ENCODE data around the gene CAT. TPM values are rescaled to one million over a fixed set of nuclear protein-coding genes. Genes with fewer than 3 reads are reported as not detected.

CAT gene
- polyA plus RNA-seq, 1 donor = 120 TPM

GRCh38 chr11:34507610-34508009 lies 68.9 kb downstream of the CAT start:
- no peak overlapping the region for H3K4me3 ChIP-seq (ENCODE audit: low read length)
- no peak for DNase-seq
- WGBS (ENCODE audit: insufficient coverage, low lambda C conversion rate) = 86% methylated on average over 2 of the region's 5 CpGs

GRCh38 chr11:34508524-34508923 lies 69.8 kb downstream of the CAT start:
- no peak overlapping the region for H3K4me3 ChIP-seq (ENCODE audit: low read length)
- DNase-seq = no peak
- no peak overlapping the region for H3K27ac ChIP-seq (ENCODE audit: low read length)
- WGBS (ENCODE audit: insufficient coverage, low lambda C conversion rate) = no CpG with 5 or more reads among the region's 2 CpGs
- no peaks in the 10 kb centered on the region for H3K9me3 ChIP-seq (ENCODE audit: control insufficient read depth, low read depth, low read length)
- H3K36me3 ChIP-seq (ENCODE audit: control insufficient read depth, insufficient read depth, low read length) = no peaks in the 10 kb centered on the region
- H3K27me3 ChIP-seq (ENCODE audit: control insufficient read depth, insufficient read depth, low read length) = no peaks in the 10 kb centered on the region
- H3K4me1 ChIP-seq (ENCODE audit: control insufficient read depth, insufficient read depth, low read length) = peaks cover 5% of the 10 kb centered on the region

More at GRCh38 chr11:34507610-34508009, 68.9 kb downstream of the CAT start:
- Histone ChIP-seq H3K27me3 (ENCODE audit: control insufficient read depth, insufficient read depth, low read length) (no peaks in the 10 kb centered on the region), H3K4me1 (ENCODE audit: control insufficient read depth, insufficient read depth, low read length) (peaks cover 5% of the 10 kb centered on the region), H3K9me3 (ENCODE audit: control insufficient read depth, low read depth, low read length) (no peaks in the 10 kb centered on the region), H3K36me3 (ENCODE audit: control insufficient read depth, insufficient read depth, low read length) (no peaks in the 10 kb centered on the region), H3K27ac (ENCODE audit: low read length) (no peak overlapping the region)

GRCh38 chr11:34509336-34509876 lies 70.7 kb downstream of the CAT start:
- no peak for DNase-seq
- H3K27ac ChIP-seq (ENCODE audit: low read length) = no peak overlapping the region
- H3K27me3 ChIP-seq (ENCODE audit: control insufficient read depth, insufficient read depth, low read length) = no peaks in the 10 kb centered on the region
- no peaks in the 10 kb centered on the region for H3K36me3 ChIP-seq (ENCODE audit: control insufficient read depth, insufficient read depth, low read length)
- WGBS (ENCODE audit: insufficient coverage, low lambda C conversion rate) = 71% methylated on average over 1 of the region's 5 CpGs
- H3K4me3 ChIP-seq (ENCODE audit: low read length) = no peak overlapping the region
- peaks cover 4% of the 10 kb centered on the region for H3K4me1 ChIP-seq (ENCODE audit: control insufficient read depth, insufficient read depth, low read length)
- no peaks in the 10 kb centered on the region for H3K9me3 ChIP-seq (ENCODE audit: control insufficient read depth, low read depth, low read length)

- no peaks in the 10 kb centered on the region for H3K9me3 ChIP-seq (ENCODE audit: control insufficient read depth, low read depth, low read length)
- H3K4me1 ChIP-seq (ENCODE audit: control insufficient read depth, insufficient read depth, low read length) = no peaks in the 10 kb centered on the region
- no peak for DNase-seq
- H3K4me3 ChIP-seq (ENCODE audit: low read length) = no peak overlapping the region
- no peaks in the 10 kb centered on the region for H3K27me3 ChIP-seq (ENCODE audit: control insufficient read depth, insufficient read depth, low read length)
- no peak overlapping the region for H3K27ac ChIP-seq (ENCODE audit: low read length)
- no peaks in the 10 kb centered on the region for H3K36me3 ChIP-seq (ENCODE audit: control insufficient read depth, insufficient read depth, low read length)
Measured at GRCh38 chr11:34510218-34510617, 71.5 kb downstream of the CAT start.

- H3K27me3 ChIP-seq (ENCODE audit: control insufficient read depth, insufficient read depth, low read length) = no peaks in the 10 kb centered on the region
- H3K9me3 ChIP-seq (ENCODE audit: control insufficient read depth, low read depth, low read length) = no peaks in the 10 kb centered on the region
- H3K4me3 ChIP-seq (ENCODE audit: low read length) = no peak overlapping the region
- WGBS (ENCODE audit: insufficient coverage, low lambda C conversion rate) = no CpG with 5 or more reads among the region's 2 CpGs
- no peak overlapping the region for H3K27ac ChIP-seq (ENCODE audit: low read length)
- H3K36me3 ChIP-seq (ENCODE audit: control insufficient read depth, insufficient read depth, low read length) = no peaks in the 10 kb centered on the region
- no peak for DNase-seq
- H3K4me1 ChIP-seq (ENCODE audit: control insufficient read depth, insufficient read depth, low read length) = no peaks in the 10 kb centered on the region
Measured at GRCh38 chr11:34510673-34511072, 71.9 kb downstream of the CAT start.

- WGBS (ENCODE audit: insufficient coverage, low lambda C conversion rate) = no CpG with 5 or more reads among the region's 24 CpGs
- H3K27ac ChIP-seq (ENCODE audit: low read length) = no peak overlapping the region
- H3K36me3 ChIP-seq (ENCODE audit: control insufficient read depth, insufficient read depth, low read length) = no peaks in the 10 kb centered on the region
- H3K9me3 ChIP-seq (ENCODE audit: control insufficient read depth, low read depth, low read length) = no peaks in the 10 kb centered on the region
- no peak overlapping the region for H3K4me3 ChIP-seq (ENCODE audit: low read length)
- H3K4me1 ChIP-seq (ENCODE audit: control insufficient read depth, insufficient read depth, low read length) = no peaks in the 10 kb centered on the region
- no peaks in the 10 kb centered on the region for H3K27me3 ChIP-seq (ENCODE audit: control insufficient read depth, insufficient read depth, low read length)
- DNase-seq = peak; percentile 17 to 30
Measured at GRCh38 chr11:34512840-34513681, 74.3 kb downstream of the CAT start.

- no peak for DNase-seq
- Histone ChIP-seq H3K36me3 (ENCODE audit: control insufficient read depth, insufficient read depth, low read length) (no peaks in the 10 kb centered on the region), H3K27ac (ENCODE audit: low read length) (no peak within 1 kb of the TSS), H3K27me3 (ENCODE audit: control insufficient read depth, insufficient read depth, low read length) (no peaks in the 10 kb centered on the region), H3K9me3 (ENCODE audit: control insufficient read depth, low read depth, low read length) (no peaks in the 10 kb centered on the region), H3K4me3 (ENCODE audit: low read length) (no peak within 1 kb of the TSS), H3K4me1 (ENCODE audit: control insufficient read depth, insufficient read depth, low read length) (no peaks in the 10 kb centered on the region)
- no CpG with 5 or more reads among the region's 17 CpGs for WGBS (ENCODE audit: insufficient coverage, low lambda C conversion rate)
Measured at GRCh38 chr11:34513682-34514449, 75.1 kb downstream of the CAT start, which contains the start of gene ELF5. ELF5 (minus strand) TSS chr11:34513794; CDS start chr11:34505749, 8,045 bp downstream.

- WGBS (ENCODE audit: insufficient coverage, low lambda C conversion rate) = 80% methylated on average over 1 of the region's 7 CpGs
- H3K9me3 ChIP-seq (ENCODE audit: control insufficient read depth, low read depth, low read length) = no peaks in the 10 kb centered on the region
- no peaks in the 10 kb centered on the region for H3K4me1 ChIP-seq (ENCODE audit: control insufficient read depth, insufficient read depth, low read length)
- no peak overlapping the region for H3K4me3 ChIP-seq (ENCODE audit: low read length)
- no peaks in the 10 kb centered on the region for H3K36me3 ChIP-seq (ENCODE audit: control insufficient read depth, insufficient read depth, low read length)
- H3K27me3 ChIP-seq (ENCODE audit: control insufficient read depth, insufficient read depth, low read length) = no peaks in the 10 kb centered on the region
- DNase-seq = no peak
- no peak overlapping the region for H3K27ac ChIP-seq (ENCODE audit: low read length)
Measured at GRCh38 chr11:34514597-34514996, 75.9 kb downstream of the CAT start.

GRCh38 chr11:34516247-34517040 lies 77.7 kb downstream of the CAT start:
- no peak for DNase-seq
- 100% methylated on average over 1 of the region's 6 CpGs for WGBS (ENCODE audit: insufficient coverage, low lambda C conversion rate)
- no peaks in the 10 kb centered on the region for H3K36me3 ChIP-seq (ENCODE audit: control insufficient read depth, insufficient read depth, low read length)
- no peaks in the 10 kb centered on the region for H3K27me3 ChIP-seq (ENCODE audit: control insufficient read depth, insufficient read depth, low read length)
- no peak overlapping the region for H3K4me3 ChIP-seq (ENCODE audit: low read length)
- H3K9me3 ChIP-seq (ENCODE audit: control insufficient read depth, low read depth, low read length) = no peaks in the 10 kb centered on the region
- H3K27ac ChIP-seq (ENCODE audit: low read length) = no peak overlapping the region
- no peaks in the 10 kb centered on the region for H3K4me1 ChIP-seq (ENCODE audit: control insufficient read depth, insufficient read depth, low read length)

Data from large intestine (tissue), 3 donors.